ENCODE data around the gene GRM1. TPM values are rescaled to one million over a fixed set of nuclear protein-coding genes. Genes with fewer than 3 reads are reported as not detected.

GRM1 gene
- polyA plus RNA-seq, 4 donors, result 0.01 to 0.03 TPM; not detected in 2

DNA sequence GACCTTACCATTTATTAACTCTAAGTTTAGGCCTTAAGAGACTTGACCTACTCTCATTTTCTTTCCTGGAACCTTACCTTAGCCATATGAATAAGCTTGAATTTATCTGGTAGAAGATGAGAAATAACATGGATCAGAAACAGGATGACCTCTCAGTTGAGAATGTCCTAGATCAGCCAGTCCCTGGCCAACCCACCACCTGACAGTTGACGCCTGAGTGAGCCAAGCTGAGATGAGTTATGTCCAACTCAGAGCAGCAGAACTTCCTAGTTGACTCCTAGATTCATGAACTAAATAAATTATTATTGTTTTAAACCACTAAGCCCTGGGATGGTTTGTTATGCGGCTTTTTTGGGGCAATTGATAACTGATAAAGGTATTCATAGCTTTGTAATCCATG lies 281.8 kb downstream of the GRM1 start:
- DNase-seq, result no peak
- Histone ChIP-seq H3K27me3 (ENCODE audit: control insufficient read depth in 3 of 3, insufficient read depth in 3 of 3, low read length in 3 of 3) (no peaks in the 10 kb centered on the region), H3K9me3 (ENCODE audit: control insufficient read depth in 2 of 2, insufficient read depth in 1 of 2, low read depth in 1 of 2, low read length in 1 of 2) (no peaks in the 10 kb centered on the region), H3K4me3 (ENCODE audit: low read depth in 1 of 3, low read length in 3 of 3) (no peak overlapping the region), H3K36me3 (ENCODE audit: control insufficient read depth in 3 of 3, insufficient read depth in 2 of 3, low read depth in 1 of 3, low read length in 3 of 3) (no peaks in the 10 kb centered on the region), H3K4me1 (ENCODE audit: control insufficient read depth in 3 of 3, insufficient read depth in 2 of 3, low read depth in 1 of 3, low read length in 2 of 3) (no peaks in the 10 kb centered on the region), H3K27ac (ENCODE audit: low read depth in 1 of 3, low read length in 2 of 3) (no peak overlapping the region)
- no peak for FAIRE-seq
- 88 to 95% (median 90%) methylated on average over 2 of the region's 2 CpGs for WGBS, 3 donors

DNA sequence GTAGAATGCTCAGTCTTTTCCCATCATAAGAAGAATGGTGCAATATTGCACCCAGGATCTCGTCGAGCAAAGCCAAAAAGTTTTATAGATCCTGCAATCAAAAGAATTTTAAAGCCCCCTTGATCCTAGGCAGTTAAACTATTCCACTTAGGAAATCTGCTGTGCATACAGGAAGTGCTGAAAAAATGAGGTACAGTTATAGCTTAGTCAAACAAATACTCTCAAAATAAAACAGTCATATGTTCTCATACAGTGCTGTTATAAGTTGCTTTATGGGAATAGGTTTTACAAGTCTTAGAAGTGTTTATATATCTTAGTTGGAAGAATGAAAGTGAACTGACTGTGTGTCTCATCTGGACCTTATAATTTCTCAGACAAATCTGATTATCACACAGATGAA lies 282.2 kb downstream of the GRM1 start:
- H3K4me1 ChIP-seq (ENCODE audit: control insufficient read depth in 3 of 3, insufficient read depth in 2 of 3, low read depth in 1 of 3, low read length in 2 of 3), result no peaks in the 10 kb centered on the region
- H3K27ac ChIP-seq (ENCODE audit: low read depth in 1 of 3, low read length in 2 of 3), result no peak overlapping the region
- 81 to 95% (median 88%) methylated on average over 2 of the region's 2 CpGs for WGBS, 3 donors
- H3K9me3 ChIP-seq (ENCODE audit: control insufficient read depth in 2 of 2, insufficient read depth in 1 of 2, low read depth in 1 of 2, low read length in 1 of 2), result no peaks in the 10 kb centered on the region
- no peak for FAIRE-seq
- no peaks in the 10 kb centered on the region for H3K27me3 ChIP-seq (ENCODE audit: control insufficient read depth in 3 of 3, insufficient read depth in 3 of 3, low read length in 3 of 3)
- H3K36me3 ChIP-seq (ENCODE audit: control insufficient read depth in 3 of 3, insufficient read depth in 2 of 3, low read depth in 1 of 3, low read length in 3 of 3), result no peaks in the 10 kb centered on the region
- DNase-seq, result no peak
- no peak overlapping the region for H3K4me3 ChIP-seq (ENCODE audit: low read depth in 1 of 3, low read length in 3 of 3)

DNA sequence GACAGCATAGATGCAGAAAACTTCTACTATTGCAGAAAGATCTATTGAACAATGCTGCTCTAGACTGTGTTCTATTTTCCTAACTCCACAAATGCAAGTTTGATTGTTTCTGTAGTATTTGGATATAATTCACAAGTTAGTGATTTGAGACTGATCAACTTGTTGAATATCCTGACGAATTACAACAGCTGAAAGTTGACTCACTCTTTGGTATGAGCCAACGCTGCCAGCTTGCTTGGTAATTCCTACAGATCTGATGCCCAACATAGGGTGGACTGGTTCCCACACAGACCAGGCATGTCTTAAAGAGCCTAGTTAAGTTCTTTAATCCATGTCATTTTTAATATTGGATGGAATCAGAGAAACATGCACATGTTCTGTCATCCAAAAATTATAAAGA lies 283.7 kb downstream of the GRM1 start:
- Histone ChIP-seq H3K4me1 (ENCODE audit: control insufficient read depth in 3 of 3, insufficient read depth in 2 of 3, low read depth in 1 of 3, low read length in 2 of 3) (no peaks in the 10 kb centered on the region), H3K4me3 (ENCODE audit: low read depth in 1 of 3, low read length in 3 of 3) (no peak overlapping the region), H3K36me3 (ENCODE audit: control insufficient read depth in 3 of 3, insufficient read depth in 2 of 3, low read depth in 1 of 3, low read length in 3 of 3) (no peaks in the 10 kb centered on the region), H3K9me3 (ENCODE audit: control insufficient read depth in 2 of 2, insufficient read depth in 1 of 2, low read depth in 1 of 2, low read length in 1 of 2) (no peaks in the 10 kb centered on the region), H3K27ac (ENCODE audit: low read depth in 1 of 3, low read length in 2 of 3) (no peak overlapping the region), H3K27me3 (ENCODE audit: control insufficient read depth in 3 of 3, insufficient read depth in 3 of 3, low read length in 3 of 3) (no peaks in the 10 kb centered on the region)
- FAIRE-seq (no peak), DNase-seq (no peak)
- 78 to 90% (median 85%) methylated on average over 2 of the region's 2 CpGs for WGBS, 3 donors

DNA sequence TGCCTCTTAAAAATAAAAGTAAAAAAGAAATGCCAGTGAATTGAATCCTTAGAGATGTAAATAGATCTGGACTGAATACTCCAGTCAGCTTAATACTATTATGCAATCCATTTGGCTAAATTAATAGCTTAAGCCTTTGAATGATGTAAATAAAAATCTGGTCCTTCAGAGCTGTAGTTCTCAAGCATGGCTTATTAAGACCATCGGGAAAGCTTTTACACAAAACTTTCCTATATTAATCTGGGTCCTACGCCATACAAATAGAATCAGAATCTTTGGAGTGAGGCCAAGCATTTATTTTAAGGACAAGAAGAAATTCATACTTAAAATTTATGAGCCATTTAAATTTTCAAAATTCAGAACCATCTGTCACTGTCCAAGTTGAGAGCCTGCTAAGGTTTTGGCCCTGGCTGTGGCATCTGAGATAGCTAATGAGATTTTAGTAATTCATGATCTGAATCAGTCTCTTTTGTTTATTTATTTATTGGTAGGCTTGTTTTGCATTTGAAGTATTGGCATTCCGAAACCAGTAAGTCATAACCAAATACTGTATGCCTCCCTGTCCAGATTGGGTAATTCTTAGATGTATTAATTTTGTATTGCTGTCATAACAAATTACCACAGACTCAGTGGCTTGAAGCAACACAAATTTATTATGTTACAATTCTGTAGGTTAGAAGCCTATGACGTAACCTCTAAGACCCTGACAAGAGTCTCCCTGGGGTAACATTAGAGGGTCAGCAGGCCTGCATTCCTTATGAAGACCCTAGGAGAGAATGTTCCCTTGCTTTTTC lies 286.7 kb downstream of the GRM1 start:
- no peak overlapping the region for H3K27ac ChIP-seq (ENCODE audit: low read depth in 1 of 3, low read length in 2 of 3)
- 68 to 93% (median 82%) methylated on average over 4 of the region's 4 CpGs for WGBS, 3 donors
- FAIRE-seq (no peak), DNase-seq (no peak)
- H3K4me3 ChIP-seq (ENCODE audit: low read depth in 1 of 3, low read length in 3 of 3), result no peak overlapping the region
- no peaks in the 10 kb centered on the region for H3K4me1 ChIP-seq (ENCODE audit: control insufficient read depth in 3 of 3, insufficient read depth in 2 of 3, low read depth in 1 of 3, low read length in 2 of 3)
- no peaks in the 10 kb centered on the region for H3K36me3 ChIP-seq (ENCODE audit: control insufficient read depth in 3 of 3, insufficient read depth in 2 of 3, low read depth in 1 of 3, low read length in 3 of 3)
- H3K27me3 ChIP-seq (ENCODE audit: control insufficient read depth in 3 of 3, insufficient read depth in 3 of 3, low read length in 3 of 3), result no peaks in the 10 kb centered on the region
- H3K9me3 ChIP-seq (ENCODE audit: control insufficient read depth in 2 of 2, insufficient read depth in 1 of 2, low read depth in 1 of 2, low read length in 1 of 2), result no peaks in the 10 kb centered on the region

DNA sequence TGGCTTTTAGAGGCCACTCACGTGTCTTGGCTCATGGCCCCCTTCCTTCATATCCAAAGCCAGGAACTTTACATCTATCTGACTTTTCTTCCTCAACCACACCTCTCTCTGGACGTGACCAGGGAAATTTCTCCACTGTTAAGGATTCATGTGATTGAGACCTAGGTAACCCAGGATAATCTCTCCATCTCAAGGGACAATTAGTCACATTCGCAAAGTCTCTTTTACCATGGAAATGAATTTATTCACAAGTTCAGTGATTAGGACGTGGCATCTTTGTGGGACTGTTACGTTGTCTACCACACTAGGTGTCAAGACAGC lies 287.3 kb downstream of the GRM1 start:
- Histone ChIP-seq H3K27me3 (ENCODE audit: control insufficient read depth in 3 of 3, insufficient read depth in 3 of 3, low read length in 3 of 3) (no peaks in the 10 kb centered on the region), H3K9me3 (ENCODE audit: control insufficient read depth in 2 of 2, insufficient read depth in 1 of 2, low read depth in 1 of 2, low read length in 1 of 2) (no peaks in the 10 kb centered on the region), H3K27ac (ENCODE audit: low read depth in 1 of 3, low read length in 2 of 3) (no peak overlapping the region), H3K36me3 (ENCODE audit: control insufficient read depth in 3 of 3, insufficient read depth in 2 of 3, low read depth in 1 of 3, low read length in 3 of 3) (no peaks in the 10 kb centered on the region), H3K4me3 (ENCODE audit: low read depth in 1 of 3, low read length in 3 of 3) (no peak overlapping the region), H3K4me1 (ENCODE audit: control insufficient read depth in 3 of 3, insufficient read depth in 2 of 3, low read depth in 1 of 3, low read length in 2 of 3) (no peaks in the 10 kb centered on the region)
- FAIRE-seq (no peak), DNase-seq (no peak)
- 70 to 78% (median 71%) methylated on average over 5 of the region's 5 CpGs for WGBS, 3 donors

DNA sequence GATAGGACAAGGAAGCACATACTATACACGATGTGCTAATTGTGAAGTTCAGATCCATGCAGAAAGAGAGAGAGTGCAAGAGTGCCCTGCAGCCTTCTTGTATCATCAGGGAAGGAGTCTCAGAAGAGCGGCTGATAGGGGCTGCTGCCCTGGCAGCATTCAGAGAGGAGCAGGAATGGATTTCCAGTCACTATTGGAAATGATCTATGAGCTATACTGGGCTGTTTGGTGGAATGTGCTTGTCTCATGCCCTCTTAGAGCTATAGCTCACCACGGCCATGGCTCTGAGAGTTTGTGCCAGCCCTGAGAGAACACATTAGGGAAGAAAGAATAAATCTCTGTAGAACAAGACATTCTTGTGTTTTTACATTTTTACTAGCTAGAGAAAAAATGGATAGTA lies 302.2 kb downstream of the GRM1 start:
- Histone ChIP-seq H3K36me3 (ENCODE audit: control insufficient read depth in 3 of 3, insufficient read depth in 2 of 3, low read depth in 1 of 3, low read length in 3 of 3) (no peaks in the 10 kb centered on the region), H3K9me3 (ENCODE audit: control insufficient read depth in 2 of 2, insufficient read depth in 1 of 2, low read depth in 1 of 2, low read length in 1 of 2) (no peaks in the 10 kb centered on the region), H3K4me3 (ENCODE audit: low read depth in 1 of 3, low read length in 3 of 3) (no peak overlapping the region), H3K27ac (ENCODE audit: low read depth in 1 of 3, low read length in 2 of 3) (no peak overlapping the region), H3K4me1 (ENCODE audit: control insufficient read depth in 3 of 3, insufficient read depth in 2 of 3, low read depth in 1 of 3, low read length in 2 of 3) (no peaks in the 10 kb centered on the region), H3K27me3 (ENCODE audit: control insufficient read depth in 3 of 3, insufficient read depth in 3 of 3, low read length in 3 of 3) (no peaks in the 10 kb centered on the region)
- no peak for FAIRE-seq
- 62 to 79% (median 69%) methylated on average over 3 of the region's 3 CpGs for WGBS, 3 donors
- no peak for DNase-seq

DNA sequence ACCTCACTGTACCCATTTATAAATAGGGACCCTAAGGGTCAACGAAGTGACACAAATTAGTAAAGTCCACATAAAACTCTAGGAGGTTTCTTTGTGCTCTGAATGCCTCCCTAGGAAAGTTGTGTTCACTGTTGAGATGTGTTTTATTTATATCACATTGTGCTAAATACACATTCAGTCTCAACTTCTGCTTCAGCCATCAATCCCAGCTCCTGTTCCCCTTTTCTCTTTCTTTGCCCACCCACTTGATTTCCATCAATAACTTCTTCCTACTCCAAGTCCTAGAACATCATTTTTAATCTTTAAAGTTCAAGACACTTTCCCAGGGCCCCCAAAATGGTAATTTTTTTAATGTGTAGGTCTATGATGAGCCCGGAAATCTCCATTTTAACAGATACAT lies 306.5 kb downstream of the GRM1 start:
- Histone ChIP-seq H3K4me1 (ENCODE audit: control insufficient read depth in 3 of 3, insufficient read depth in 2 of 3, low read depth in 1 of 3, low read length in 2 of 3) (no peaks in the 10 kb centered on the region), H3K9me3 (ENCODE audit: control insufficient read depth in 2 of 2, insufficient read depth in 1 of 2, low read depth in 1 of 2, low read length in 1 of 2) (no peaks in the 10 kb centered on the region), H3K4me3 (ENCODE audit: low read depth in 1 of 3, low read length in 3 of 3) (no peak overlapping the region), H3K27me3 (ENCODE audit: control insufficient read depth in 3 of 3, insufficient read depth in 3 of 3, low read length in 3 of 3) (no peaks in the 10 kb centered on the region), H3K27ac (ENCODE audit: low read depth in 1 of 3, low read length in 2 of 3) (no peak overlapping the region), H3K36me3 (ENCODE audit: control insufficient read depth in 3 of 3, insufficient read depth in 2 of 3, low read depth in 1 of 3, low read length in 3 of 3) (no peaks in the 10 kb centered on the region)
- WGBS, 3 donors, result 50 to 77% (median 55%) methylated on average over 2 of the region's 2 CpGs
- FAIRE-seq (no peak), DNase-seq (no peak)

DNA sequence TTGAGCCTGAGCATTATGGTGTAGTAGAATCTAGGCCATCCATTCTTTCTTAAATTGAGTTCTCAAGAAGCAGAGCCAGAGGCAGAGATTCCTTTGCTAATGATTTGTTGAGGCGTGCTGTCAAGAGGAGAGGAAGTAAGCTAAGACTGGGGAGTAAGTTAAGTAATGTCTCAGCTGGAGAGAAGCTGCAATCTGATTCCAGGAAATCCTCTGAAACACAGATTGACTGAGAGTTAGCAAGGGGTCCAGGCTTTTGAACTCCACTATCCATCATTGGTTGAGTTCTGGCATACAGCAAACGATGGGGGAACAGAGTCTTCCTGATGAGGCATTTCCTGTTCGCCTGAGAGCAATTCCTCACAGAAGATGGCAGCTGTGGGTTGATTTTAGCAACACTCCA lies 307.3 kb downstream of the GRM1 start:
- Histone ChIP-seq H3K4me1 (ENCODE audit: control insufficient read depth in 3 of 3, insufficient read depth in 2 of 3, low read depth in 1 of 3, low read length in 2 of 3) (no peaks in the 10 kb centered on the region), H3K9me3 (ENCODE audit: control insufficient read depth in 2 of 2, insufficient read depth in 1 of 2, low read depth in 1 of 2, low read length in 1 of 2) (no peaks in the 10 kb centered on the region), H3K27ac (ENCODE audit: low read depth in 1 of 3, low read length in 2 of 3) (no peak overlapping the region), H3K4me3 (ENCODE audit: low read depth in 1 of 3, low read length in 3 of 3) (no peak overlapping the region), H3K36me3 (ENCODE audit: control insufficient read depth in 3 of 3, insufficient read depth in 2 of 3, low read depth in 1 of 3, low read length in 3 of 3) (no peaks in the 10 kb centered on the region), H3K27me3 (ENCODE audit: control insufficient read depth in 3 of 3, insufficient read depth in 3 of 3, low read length in 3 of 3) (no peaks in the 10 kb centered on the region)
- 58 to 69% (median 66%) methylated on average over 3 of the region's 3 CpGs for WGBS, 3 donors
- FAIRE-seq (no peak), DNase-seq (no peak)

DNA sequence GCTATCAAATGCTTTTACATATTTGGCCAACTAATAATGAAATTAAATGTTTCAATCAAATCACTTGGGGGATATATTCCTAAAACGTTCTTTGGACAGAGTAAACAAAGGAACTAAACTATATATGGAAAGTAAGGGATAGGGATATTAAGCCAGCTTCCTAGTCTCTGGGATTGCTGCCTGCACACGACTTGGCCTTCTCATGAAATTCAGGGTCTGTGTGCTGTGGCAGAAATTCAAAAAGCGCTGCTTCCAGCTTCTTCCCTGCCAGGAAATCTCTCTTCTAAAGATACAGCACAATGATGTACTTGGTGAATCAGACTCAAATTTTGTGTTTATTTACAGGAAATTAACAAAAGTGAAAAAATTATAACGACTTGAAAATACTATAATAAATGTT lies 308.5 kb downstream of the GRM1 start:
- no peak for DNase-seq
- no peak overlapping the region for H3K27ac ChIP-seq (ENCODE audit: low read depth in 1 of 3, low read length in 2 of 3)
- no peak for FAIRE-seq
- H3K36me3 ChIP-seq (ENCODE audit: control insufficient read depth in 3 of 3, insufficient read depth in 2 of 3, low read depth in 1 of 3, low read length in 3 of 3), result no peaks in the 10 kb centered on the region
- H3K4me3 ChIP-seq (ENCODE audit: low read depth in 1 of 3, low read length in 3 of 3), result no peak overlapping the region
- H3K4me1 ChIP-seq (ENCODE audit: control insufficient read depth in 3 of 3, insufficient read depth in 2 of 3, low read depth in 1 of 3, low read length in 2 of 3), result no peaks in the 10 kb centered on the region
- H3K27me3 ChIP-seq (ENCODE audit: control insufficient read depth in 3 of 3, insufficient read depth in 3 of 3, low read length in 3 of 3), result no peaks in the 10 kb centered on the region
- no peaks in the 10 kb centered on the region for H3K9me3 ChIP-seq (ENCODE audit: control insufficient read depth in 2 of 2, insufficient read depth in 1 of 2, low read depth in 1 of 2, low read length in 1 of 2)
- WGBS, 3 donors, result 46 to 55% (median 53%) methylated on average over 4 of the region's 4 CpGs

All from small intestine (tissue), 7 donors.